Esophagus squamous epithelium (tissue), 5 donors: Measurements from ENCODE around the gene POC1B. TPM values are rescaled to one million over a fixed set of nuclear protein-coding genes. Genes with fewer than 3 reads are reported as not detected.
A peak's percentile ranks its signal among the peaks of the same experiment; 100 is the strongest.

Experiments
- DNase-seq: peaks from one replicate; lab custom pipeline; 2025; lab: John Stamatoyannopoulos, UW
- H3K27ac ChIP-seq, 4 donors: fragments of 200-600 bp; sonication (generic); one replicate each; pipeline ENCODE4 v1.5.1; 2016 to 2019; ENCODE audit warnings: mild to moderate bottlenecking in 1 of 4
- H3K27me3 ChIP-seq, 4 donors: fragments of 200-600 bp; sonication (generic); 1 replicate in 3 of 4; 2 replicates in 1 of 4; pipeline versions ENCODE4 v1.5.1 to v1.6.0; 2017 to 2021; ENCODE audit warnings: antibody characterized with exemption in 1 of 4
- H3K36me3 ChIP-seq, 3 donors: fragments of 200-600 bp; sonication (generic); one replicate each; pipeline ENCODE4 v1.5.1; 2016 to 2019
- H3K4me1 ChIP-seq, 3 donors: fragments of 200-600 bp; sonication (generic); one replicate each; pipeline ENCODE4 v1.5.1; 2017 to 2019
- H3K4me3 ChIP-seq, 4 donors: fragments of 200-600 bp; sonication (generic); 1 replicate in 3 of 4; 2 replicates in 1 of 4; pipeline ENCODE4 v1.5.1; 2016 to 2019; ENCODE audit warnings: mild to moderate bottlenecking in 2 of 4, moderate library complexity in 1 of 4
- H3K9me3 ChIP-seq, 3 donors: fragments of 200-600 bp; sonication (generic); one replicate each; pipeline ENCODE4 v1.5.1; 2016 to 2019
- CTCF ChIP-seq, 6 experiments: fragments of 450-650 bp in 4 of 6; fragments of 200-600 bp in 2 of 6; sonication (generic) in 2 of 6; IDR thresholded peaks; one replicate each; pipeline ENCODE4 v1.5.1; 2016 to 2019; ENCODE audit warnings: antibody characterized with exemption in 6 of 6, mild to moderate bottlenecking in 4 of 6, moderate library complexity in 4 of 6
- POLR2A ChIP-seq, 4 donors: fragments of 450-650 bp; IDR thresholded peaks; one replicate each; pipeline ENCODE4 v1.6.1; 2017; ENCODE audit warnings: antibody characterized with exemption in 4 of 4, mild to moderate bottlenecking in 4 of 4, moderate library complexity in 3 of 4
- WGBS, 2 donors: methylation state at CpG; one replicate each; pipeline ENCODE4 v1.1.5; 2018; 5-methylcytosine and 5-hydroxymethylcytosine counted together
- intact Hi-C: fragments of 100-400 bp; cut with DNase I; formaldehyde crosslinking; loops from one replicate; pipeline ENCODE4 v1.15.0; 2022
- total RNA-seq, 4 donors: library from RNA; depleted of rRNA; stranded (reverse); fragments of >200 nt; gene quantifications; one replicate each; pipeline ENCODE4 v1.1.0, GENCODE V29; 2016
- donor health status: DM: yes; HTN: yes; CAD: no.

Gene POC1B
- total RNA-seq, 4 donors from 2014 or later, result 12.9 to 21.4 (median 15.3) TPM

DNA sequence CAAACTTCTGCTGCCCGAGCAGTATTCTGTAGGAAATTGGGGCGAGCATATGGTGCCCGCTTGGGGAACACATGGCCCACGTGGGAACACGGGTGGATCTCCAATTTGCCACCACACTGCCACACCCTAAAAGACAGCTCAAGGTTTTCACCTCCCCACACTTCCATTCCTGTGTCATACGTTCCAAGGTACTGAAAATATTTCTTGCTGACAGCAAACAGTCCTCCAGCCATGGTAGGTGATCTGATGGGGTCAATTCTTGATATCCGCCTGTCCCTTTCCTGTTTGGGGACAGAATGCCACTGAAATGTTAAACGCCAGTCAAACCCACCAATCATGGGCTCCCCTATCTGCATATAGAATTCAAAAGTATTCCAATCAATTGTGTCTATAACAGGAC lies 2.5 kb downstream of the POC1B start:
- TF ChIP-seq CTCF (IDR thresholded peaks at IDR 0.05), result no peak
- no peak for TF ChIP-seq POLR2A (IDR thresholded peaks at IDR 0.05)
- Histone ChIP-seq H3K27ac (no peak overlapping the region), H3K4me3 (peak overlapping the region in 3 of 4 donors; percentile 90 to 97 (median 97)), H3K27me3 (no peaks in the 10 kb centered on the region), H3K9me3 (no peaks in the 10 kb centered on the region), H3K36me3 (no peaks in the 10 kb centered on the region), H3K4me1 (peaks cover 21 to 46% (median 27%) of the 10 kb centered on the region in 3 donors)
- WGBS, 2 donors, result 85 to 86% methylated on average over 8 of the region's 8 CpGs
- no peak for DNase-seq
- intact Hi-C loops, result no loop called here

DNA sequence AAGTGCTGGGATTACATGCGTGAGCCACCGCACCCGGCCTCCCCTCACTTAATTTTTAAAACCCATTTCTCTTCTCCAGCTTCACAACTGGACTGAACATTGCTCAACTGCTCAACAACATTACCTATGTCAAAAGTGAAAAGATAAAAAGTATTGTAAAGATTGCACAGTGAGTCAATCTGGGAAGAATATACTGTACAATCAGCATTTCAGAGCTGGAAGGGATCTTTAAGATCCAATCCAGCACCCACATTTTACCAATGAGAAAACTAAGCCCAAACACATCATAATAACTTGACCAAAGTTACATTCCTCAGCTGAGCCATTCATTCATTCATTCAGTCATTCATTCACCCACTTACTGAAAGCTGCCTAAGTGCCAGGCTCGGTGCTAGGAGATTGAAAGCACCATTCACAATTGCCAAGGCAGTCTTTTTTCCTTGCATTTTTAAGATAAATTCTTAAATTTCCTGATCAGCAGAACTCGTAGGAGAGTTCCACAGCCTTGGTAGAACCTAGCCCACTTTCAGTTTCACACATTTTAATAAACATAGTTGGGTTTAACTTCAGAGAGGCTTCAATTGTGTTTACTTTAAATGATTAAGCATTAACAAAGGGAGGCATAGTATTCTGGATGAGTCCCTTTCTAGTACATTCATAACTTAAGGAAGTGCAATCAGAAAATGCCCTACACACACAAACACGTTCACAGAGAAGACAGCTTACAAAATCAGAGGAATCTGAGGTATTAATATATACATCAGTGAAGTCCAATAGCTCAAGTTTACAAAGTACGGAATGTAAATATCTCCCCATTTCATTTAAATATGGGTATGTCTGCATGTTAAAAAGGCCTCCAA lies 4.3 kb downstream of the POC1B start:
- Histone ChIP-seq H3K4me1 (peaks cover 21 to 38% (median 26%) of the 10 kb centered on the region in 3 donors), H3K36me3 (no peaks in the 10 kb centered on the region), H3K27me3 (no peaks in the 10 kb centered on the region), H3K9me3 (no peaks in the 10 kb centered on the region), H3K4me3 (peak overlapping the region in 1 of 4 donors; percentile 97), H3K27ac (no peak overlapping the region)
- intact Hi-C loops, result no loop called here
- DNase-seq, result no peak
- WGBS, 2 donors, result 69 to 83% methylated on average over 7 of the region's 7 CpGs
- TF ChIP-seq POLR2A (IDR thresholded peaks at IDR 0.05), result no peak
- no peak for TF ChIP-seq CTCF (IDR thresholded peaks at IDR 0.05)

- no peak for TF ChIP-seq POLR2A (IDR thresholded peaks at IDR 0.05)
- TF ChIP-seq CTCF (IDR thresholded peaks at IDR 0.05), result no peak
- 65 to 75% methylated on average over 3 of the region's 3 CpGs for WGBS, 2 donors
- Histone ChIP-seq H3K4me1 (peaks cover 5 to 16% (median 13%) of the 10 kb centered on the region in 3 donors), H3K4me3 (no peak overlapping the region), H3K27me3 (no peaks in the 10 kb centered on the region), H3K27ac (no peak overlapping the region), H3K36me3 (no peaks in the 10 kb centered on the region), H3K9me3 (no peaks in the 10 kb centered on the region)
- no peak for DNase-seq
- intact Hi-C loops, result no loop called here
These were observed 8.1 kb downstream of the POC1B start for GRCh38 chr12:89517720-89518119.

GRCh38 chr12:89516633-89517032 lies 9.2 kb downstream of the POC1B start:
- intact Hi-C loops, result no loop called here
- WGBS, 2 donors, result 75 to 84% methylated on average over 4 of the region's 4 CpGs
- DNase-seq, result no peak

More at GRCh38 chr12:89516633-89517032, 9.2 kb downstream of the POC1B start:
- Histone ChIP-seq H3K4me1 (peaks cover 4 to 6% (median 5%) of the 10 kb centered on the region in 3 donors), H3K9me3 (no peaks in the 10 kb centered on the region), H3K4me3 (no peak overlapping the region), H3K36me3 (no peaks in the 10 kb centered on the region), H3K27me3 (no peaks in the 10 kb centered on the region), H3K27ac (no peak overlapping the region)
- TF ChIP-seq CTCF (IDR thresholded peaks at IDR 0.05), result no peak
- TF ChIP-seq POLR2A (IDR thresholded peaks at IDR 0.05), result no peak
